OCI-LY7 (cell line): ENCODE data around the gene GGCX.

ENCODE experiments used
- EZH2phosphoT487 ChIP-seq: fragments of 200-600 bp; sonication (generic); IDR thresholded peaks from 2 replicates; pipeline ENCODE4 v1.6.1; 2018; ENCODE audit warnings: low read depth, borderline replicate concordance, mild to moderate bottlenecking, mixed run types, antibody characterized with exemption, low read length, moderate library complexity, mixed read lengths
- TF ChIP-seq, protein P1 (sequence below): fragments of 200-600 bp; sonication (generic); conservative IDR thresholded peaks from 2 replicates; pipeline ENCODE4 v1.5.1; 2014; ENCODE audit warnings: mild to moderate bottlenecking, antibody characterized with exemption, low read length, moderate library complexity, mixed read lengths

DNA sequence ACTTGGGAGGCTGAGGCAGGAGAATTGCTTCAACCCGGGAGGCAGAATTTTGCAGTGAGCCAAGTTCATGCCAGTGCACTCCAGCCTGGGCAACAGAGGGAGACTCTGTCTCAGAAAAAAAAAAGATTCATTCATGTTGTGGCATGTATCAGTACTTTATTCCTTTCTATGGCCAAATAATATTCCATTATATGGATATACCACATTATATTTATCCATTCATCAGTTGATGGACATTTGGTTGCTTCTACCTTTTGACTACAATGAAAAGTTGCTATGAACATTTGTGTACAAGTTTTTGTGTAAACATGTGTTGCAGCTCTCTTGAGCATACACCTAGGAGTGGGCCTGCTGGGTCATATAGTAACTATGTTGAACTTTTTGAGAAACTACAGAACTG, 31.5 kb downstream of the GGCX start:
- TF ChIP-seq, protein P1, sequence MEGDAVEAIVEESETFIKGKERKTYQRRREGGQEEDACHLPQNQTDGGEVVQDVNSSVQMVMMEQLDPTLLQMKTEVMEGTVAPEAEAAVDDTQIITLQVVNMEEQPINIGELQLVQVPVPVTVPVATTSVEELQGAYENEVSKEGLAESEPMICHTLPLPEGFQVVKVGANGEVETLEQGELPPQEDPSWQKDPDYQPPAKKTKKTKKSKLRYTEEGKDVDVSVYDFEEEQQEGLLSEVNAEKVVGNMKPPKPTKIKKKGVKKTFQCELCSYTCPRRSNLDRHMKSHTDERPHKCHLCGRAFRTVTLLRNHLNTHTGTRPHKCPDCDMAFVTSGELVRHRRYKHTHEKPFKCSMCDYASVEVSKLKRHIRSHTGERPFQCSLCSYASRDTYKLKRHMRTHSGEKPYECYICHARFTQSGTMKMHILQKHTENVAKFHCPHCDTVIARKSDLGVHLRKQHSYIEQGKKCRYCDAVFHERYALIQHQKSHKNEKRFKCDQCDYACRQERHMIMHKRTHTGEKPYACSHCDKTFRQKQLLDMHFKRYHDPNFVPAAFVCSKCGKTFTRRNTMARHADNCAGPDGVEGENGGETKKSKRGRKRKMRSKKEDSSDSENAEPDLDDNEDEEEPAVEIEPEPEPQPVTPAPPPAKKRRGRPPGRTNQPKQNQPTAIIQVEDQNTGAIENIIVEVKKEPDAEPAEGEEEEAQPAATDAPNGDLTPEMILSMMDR: no peak
- no peak for TF ChIP-seq EZH2phosphoT487
